ENCODE results near the gene ZSWIM1. TPM values are rescaled to one million over a fixed set of nuclear protein-coding genes. Genes with fewer than 3 reads are reported as not detected.

Gene ZSWIM1
- total and polyA plus RNA-seq, 3 donors from 2014 or later = 11.4 to 24.5 (median 24.0) TPM

DNA sequence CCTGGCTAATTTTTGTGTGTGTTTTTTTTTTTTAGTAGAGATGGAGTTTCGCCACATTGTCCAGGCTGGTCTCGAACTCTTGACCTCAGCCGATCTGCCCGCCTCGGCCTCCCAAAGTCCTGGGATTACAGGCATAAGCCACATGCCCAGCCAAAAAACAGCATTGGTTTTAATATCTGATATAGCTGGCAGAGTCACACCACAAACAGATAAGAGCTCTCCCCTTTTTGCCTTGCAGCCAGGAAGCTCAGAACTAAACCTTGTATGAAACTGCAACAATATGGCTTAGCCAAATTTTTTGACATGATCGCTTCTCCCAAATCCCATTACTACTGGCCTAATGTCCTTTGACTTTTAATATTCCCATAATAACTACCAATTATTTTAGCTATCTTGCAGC, 28.7 kb upstream of the ZSWIM1 start:
- H3K27me3 ChIP-seq = no peaks in the 10 kb centered on the region
- H3K36me3 ChIP-seq (ENCODE audit: low read depth, missing control alignments) = no peaks in the 10 kb centered on the region
- peaks cover 24% of the 10 kb centered on the region for H3K4me1 ChIP-seq
- DNase-seq = no peak
- H3K9me3 ChIP-seq = no peaks in the 10 kb centered on the region
- intact Hi-C loops (cut with DNase I; ENCODE audit: low total_unique reads) = no loop called here
- H3K4me3 ChIP-seq = no peak overlapping the region
- TF ChIP-seq POLR2A (IDR thresholded peaks at IDR 0.05) = no peak
- TF ChIP-seq, protein P1, sequence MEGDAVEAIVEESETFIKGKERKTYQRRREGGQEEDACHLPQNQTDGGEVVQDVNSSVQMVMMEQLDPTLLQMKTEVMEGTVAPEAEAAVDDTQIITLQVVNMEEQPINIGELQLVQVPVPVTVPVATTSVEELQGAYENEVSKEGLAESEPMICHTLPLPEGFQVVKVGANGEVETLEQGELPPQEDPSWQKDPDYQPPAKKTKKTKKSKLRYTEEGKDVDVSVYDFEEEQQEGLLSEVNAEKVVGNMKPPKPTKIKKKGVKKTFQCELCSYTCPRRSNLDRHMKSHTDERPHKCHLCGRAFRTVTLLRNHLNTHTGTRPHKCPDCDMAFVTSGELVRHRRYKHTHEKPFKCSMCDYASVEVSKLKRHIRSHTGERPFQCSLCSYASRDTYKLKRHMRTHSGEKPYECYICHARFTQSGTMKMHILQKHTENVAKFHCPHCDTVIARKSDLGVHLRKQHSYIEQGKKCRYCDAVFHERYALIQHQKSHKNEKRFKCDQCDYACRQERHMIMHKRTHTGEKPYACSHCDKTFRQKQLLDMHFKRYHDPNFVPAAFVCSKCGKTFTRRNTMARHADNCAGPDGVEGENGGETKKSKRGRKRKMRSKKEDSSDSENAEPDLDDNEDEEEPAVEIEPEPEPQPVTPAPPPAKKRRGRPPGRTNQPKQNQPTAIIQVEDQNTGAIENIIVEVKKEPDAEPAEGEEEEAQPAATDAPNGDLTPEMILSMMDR (IDR thresholded peaks at IDR 0.05) = no peak
- WGBS, 2 donors = 85 to 96% methylated on average over 6 of the region's 6 CpGs
- no peak overlapping the region for H3K27ac ChIP-seq

DNA sequence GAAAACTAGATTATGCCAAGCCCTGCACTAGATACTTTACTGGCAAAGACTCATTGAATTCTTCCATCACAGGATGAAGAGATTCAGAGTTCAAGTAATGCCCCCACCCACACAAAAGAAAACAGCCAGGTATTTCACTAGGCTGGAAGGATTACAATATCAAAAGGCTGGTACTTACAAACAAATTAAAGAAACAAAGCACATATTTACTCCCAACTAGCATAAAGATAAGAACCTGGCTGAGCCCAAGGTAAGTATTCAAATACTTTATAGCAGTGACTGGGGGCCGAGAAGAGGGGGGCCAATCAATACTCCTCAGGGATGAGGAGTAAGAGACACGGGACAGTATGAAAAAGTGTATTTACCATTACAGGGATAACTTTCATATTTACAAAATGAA, 27.5 kb upstream of the ZSWIM1 start:
- no peak overlapping the region for H3K27ac ChIP-seq
- TF ChIP-seq POLR2A (IDR thresholded peaks at IDR 0.05) = no peak
- TF ChIP-seq, protein P1 (IDR thresholded peaks at IDR 0.05) = no peak
- intact Hi-C loops (cut with DNase I; ENCODE audit: low total_unique reads) = no loop called here
- no peaks in the 10 kb centered on the region for H3K36me3 ChIP-seq (ENCODE audit: low read depth, missing control alignments)
- WGBS, 2 donors = 75 to 78% methylated on average over 2 of the region's 2 CpGs
- no peaks in the 10 kb centered on the region for H3K9me3 ChIP-seq
- no peaks in the 10 kb centered on the region for H3K27me3 ChIP-seq
- H3K4me3 ChIP-seq = no peak overlapping the region
- DNase-seq = no peak
- H3K4me1 ChIP-seq = peaks cover 29% of the 10 kb centered on the region

DNA sequence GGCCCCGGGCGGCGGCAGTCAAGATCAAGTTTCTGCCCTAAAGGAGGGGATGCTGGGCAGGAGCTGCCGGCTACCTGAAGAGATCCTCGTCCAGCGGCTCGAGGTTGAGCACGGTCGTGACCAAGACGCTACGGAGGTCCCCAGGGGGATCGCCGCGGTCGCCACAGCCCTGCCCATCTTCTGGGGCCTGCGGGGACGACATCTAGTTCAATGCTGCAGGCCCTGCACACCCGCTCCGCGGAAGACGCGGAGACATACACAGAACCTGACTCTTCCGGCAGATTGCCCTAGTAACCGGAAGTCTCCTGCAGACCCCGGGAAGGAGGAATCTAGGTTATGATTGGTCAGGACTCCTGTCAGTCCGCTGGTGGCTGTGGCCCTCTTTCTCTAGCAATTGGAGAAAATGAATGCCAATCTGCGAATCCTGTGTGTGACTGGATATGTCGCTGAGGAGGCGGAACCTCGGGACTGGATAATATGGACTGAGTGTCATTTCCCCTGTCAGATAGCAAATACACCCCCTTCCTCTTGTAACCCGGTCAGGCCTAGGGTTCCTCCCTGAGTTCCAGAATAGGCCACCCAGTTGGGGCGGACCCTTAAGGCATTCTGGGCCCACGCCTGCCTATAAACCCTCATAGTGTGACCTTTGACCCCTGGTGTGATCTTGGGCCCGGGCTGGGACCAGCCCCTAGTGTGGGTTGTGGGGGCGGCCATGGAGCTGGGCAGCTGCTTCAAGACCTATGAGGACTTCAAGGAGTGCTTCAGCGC, 23.7 kb upstream of the ZSWIM1 start, which contains the start of the genes ACOT8 and ZSWIM3:
Gene ACOT8 (minus strand): TSS at position 279 of the 768 bp plus-strand sequence. CDS start 77 bp downstream, at position 202.
Gene ZSWIM3 (plus strand): TSS at position 501 of the 768 bp plus-strand sequence. CDS start 212 bp downstream, at position 713.
- Histone ChIP-seq H3K4me3 (peak within 1 kb of the TSS; percentile 67 to 86), H3K9me3 (no peaks in the 10 kb centered on the region), H3K4me1 (peaks cover 19% of the 10 kb centered on the region), H3K27me3 (no peaks in the 10 kb centered on the region), H3K36me3 (ENCODE audit: low read depth, missing control alignments) (no peaks in the 10 kb centered on the region), H3K27ac (peak within 1 kb of the TSS; percentile 84 to 90)
- WGBS, 2 donors = 0% methylated on average over 4 to 34 of the region's 36 CpGs
- TF ChIP-seq, protein P1 (IDR thresholded peaks at IDR 0.05) = no peak
- TF ChIP-seq POLR2A (IDR thresholded peaks at IDR 0.05) = no peak
- peak; percentile 99 for DNase-seq
- intact Hi-C loops (cut with DNase I; ENCODE audit: low total_unique reads) = no loop called here

DNA sequence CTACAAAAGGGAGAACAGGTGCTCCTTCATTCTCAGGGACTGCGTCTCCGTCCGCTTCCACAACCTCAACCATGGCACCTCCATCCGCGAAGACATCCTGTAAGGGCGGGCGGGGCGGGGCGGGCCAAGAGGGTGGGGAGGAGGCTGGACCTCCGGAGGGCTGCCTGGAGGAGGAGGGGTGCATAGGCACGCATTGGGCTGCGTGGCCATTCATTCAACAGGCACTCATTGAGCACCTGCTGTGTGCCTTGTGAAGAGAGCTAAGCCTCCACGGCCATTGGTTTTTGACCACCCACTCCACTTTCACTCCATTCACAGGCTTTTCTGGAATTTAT, 23.2 kb upstream of the ZSWIM1 start:
- DNase-seq = no peak
- intact Hi-C loops (cut with DNase I; ENCODE audit: low total_unique reads) = no loop called here
- peak overlapping the region; percentile 67 to 86 for H3K4me3 ChIP-seq
- H3K9me3 ChIP-seq = no peaks in the 10 kb centered on the region
- WGBS, 2 donors = 14 to 15% methylated on average over 1 to 13 of the region's 13 CpGs
- no peaks in the 10 kb centered on the region for H3K27me3 ChIP-seq
- TF ChIP-seq, protein P1 (IDR thresholded peaks at IDR 0.05) = no peak
- TF ChIP-seq POLR2A (IDR thresholded peaks at IDR 0.05) = no peak
- no peaks in the 10 kb centered on the region for H3K36me3 ChIP-seq (ENCODE audit: low read depth, missing control alignments)
- H3K4me1 ChIP-seq = peaks cover 19% of the 10 kb centered on the region
- H3K27ac ChIP-seq = peak overlapping the region; percentile 84 to 90

DNA sequence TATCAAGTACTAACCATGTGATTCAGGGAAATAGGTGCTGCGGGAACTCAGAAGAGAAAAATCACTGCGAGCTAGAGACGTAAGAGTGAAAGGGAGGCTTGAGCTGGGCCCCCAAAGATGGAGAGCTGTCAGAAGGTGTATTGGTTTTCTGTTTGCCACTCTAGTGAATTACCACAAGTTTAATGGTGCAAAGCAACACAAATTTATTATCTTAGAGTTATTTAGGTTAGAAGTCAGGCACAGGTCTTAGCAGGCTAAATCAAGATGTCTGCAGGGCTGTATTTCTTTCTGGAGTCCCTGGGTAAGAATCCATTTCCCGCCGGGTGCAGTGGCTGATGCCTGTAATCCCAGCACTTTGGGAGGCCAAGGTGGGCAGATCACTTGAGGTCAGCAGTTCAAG, 21.1 kb upstream of the ZSWIM1 start:
- Histone ChIP-seq H3K4me3 (no peak overlapping the region), H3K36me3 (ENCODE audit: low read depth, missing control alignments) (no peaks in the 10 kb centered on the region), H3K4me1 (peaks cover 19% of the 10 kb centered on the region), H3K9me3 (no peaks in the 10 kb centered on the region), H3K27me3 (no peaks in the 10 kb centered on the region), H3K27ac (no peak overlapping the region)
- no peak for TF ChIP-seq POLR2A (IDR thresholded peaks at IDR 0.05)
- TF ChIP-seq, protein P1 (IDR thresholded peaks at IDR 0.05) = no peak
- 77 to 86% methylated on average over 5 of the region's 5 CpGs for WGBS, 2 donors
- intact Hi-C loops (cut with DNase I; ENCODE audit: low total_unique reads) = no loop called here
- no peak for DNase-seq

All from testis (tissue), 3 donors.